Thyroid gland (tissue), 4 donors: ENCODE results near the gene PHF3. TPM values are rescaled to one million over a fixed set of nuclear protein-coding genes. Genes with fewer than 3 reads are reported as not detected.

ENCODE experiments used
- DNase-seq, 2 donors: peaks; one replicate each; pipeline ENCODE4 v3.0.0-alpha.2; 2019
- H3K27ac ChIP-seq, 3 donors: fragments of 200-600 bp; sonication (generic); 1 replicate in 2 of 3; 2 replicates in 1 of 3; pipeline ENCODE4 v1.5.1; 2016 to 2019; ENCODE audit warnings: mild to moderate bottlenecking in 1 of 3, moderate library complexity in 1 of 3
- H3K27me3 ChIP-seq: fragments of 200-600 bp; sonication (generic); one replicate; pipeline ENCODE4 v1.5.1; 2019
- H3K36me3 ChIP-seq, 2 donors: fragments of 200-600 bp; sonication (generic); one replicate each; pipeline ENCODE4 v1.5.1; 2016 to 2019
- H3K4me1 ChIP-seq, 2 donors: fragments of 200-600 bp; sonication (generic); one replicate each; pipeline ENCODE4 v1.5.1; 2017 to 2019
- H3K4me3 ChIP-seq, 3 donors: fragments of 200-600 bp; sonication (generic); replicated peaks in 1 of 3; 1 replicate in 2 of 3; 2 replicates in 1 of 3; pipeline ENCODE4 v1.5.1; 2016; ENCODE audit warnings: mild to moderate bottlenecking in 1 of 3
- H3K9me3 ChIP-seq: fragments of 200-600 bp; sonication (generic); one replicate; pipeline ENCODE4 v1.5.1; 2017
- POLR2A ChIP-seq, 2 donors: fragments of 450-650 bp; IDR thresholded peaks; one replicate each; pipeline ENCODE4 v1.6.1; 2017; ENCODE audit warnings: antibody characterized with exemption in 2 of 2, mild to moderate bottlenecking in 2 of 2, moderate library complexity in 1 of 2
- WGBS, 2 donors: methylation state at CpG; one replicate each; pipeline ENCODE4 v1.1.5; 2017; 5-methylcytosine and 5-hydroxymethylcytosine counted together
- intact Hi-C: fragments of 100-400 bp; cut with DNase I; formaldehyde crosslinking; loops from one replicate; pipeline ENCODE4 v1.15.1; 2023
- total RNA-seq, 4 donors: library from RNA; depleted of rRNA; stranded (reverse); fragments of >200 nt; gene quantifications; one replicate each; pipeline ENCODE4 v1.2.3, GENCODE V29; 2016
- TF ChIP-seq, protein P1 (sequence below), 6 experiments: fragments of 200-600 bp in 3 of 6; fragments of 450-650 bp in 3 of 6; sonication (generic) in 3 of 6; IDR thresholded peaks; one replicate each; pipeline ENCODE4 v1.5.1; 2016 to 2019; ENCODE audit warnings: antibody characterized with exemption in 6 of 6, mild to moderate bottlenecking in 2 of 6, inconsistent platforms in 1 of 6, moderate library complexity in 1 of 6

PHF3 gene
- total RNA-seq, 4 donors from 2014 or later: 74.4 to 114 (median 89.6) TPM

DNA sequence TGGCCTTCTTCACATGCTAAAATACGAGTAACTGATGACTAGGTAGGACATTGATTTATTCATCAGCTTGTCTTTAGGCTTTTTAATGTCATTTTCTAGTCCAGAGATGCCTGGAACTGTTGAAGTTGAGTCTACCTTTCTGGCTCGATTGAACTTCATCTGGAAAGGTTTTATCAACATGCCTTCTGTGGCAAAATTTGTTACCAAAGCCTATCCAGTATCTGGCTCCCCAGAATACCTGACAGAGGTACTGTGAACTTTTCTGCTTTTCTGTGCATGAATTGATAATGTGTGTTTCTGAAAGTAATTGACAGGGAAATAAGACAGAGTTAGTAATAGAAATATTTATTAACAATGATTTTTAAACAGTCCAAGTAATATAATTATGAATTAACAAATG lies 71.0 kb downstream of the PHF3 start:
- Histone ChIP-seq H3K36me3 (peaks cover 45 to 52% of the 10 kb centered on the region in 2 donors), H3K4me1 (no peaks in the 10 kb centered on the region), H3K27me3 (no peaks in the 10 kb centered on the region), H3K9me3 (no peaks in the 10 kb centered on the region), H3K27ac (no peak overlapping the region), H3K4me3 (no peak overlapping the region)
- 92% methylated on average over 2 of the region's 2 CpGs for WGBS, 2 donors
- DNase-seq: no peak
- no peak for TF ChIP-seq POLR2A (IDR thresholded peaks at IDR 0.05)
- TF ChIP-seq, protein P1, sequence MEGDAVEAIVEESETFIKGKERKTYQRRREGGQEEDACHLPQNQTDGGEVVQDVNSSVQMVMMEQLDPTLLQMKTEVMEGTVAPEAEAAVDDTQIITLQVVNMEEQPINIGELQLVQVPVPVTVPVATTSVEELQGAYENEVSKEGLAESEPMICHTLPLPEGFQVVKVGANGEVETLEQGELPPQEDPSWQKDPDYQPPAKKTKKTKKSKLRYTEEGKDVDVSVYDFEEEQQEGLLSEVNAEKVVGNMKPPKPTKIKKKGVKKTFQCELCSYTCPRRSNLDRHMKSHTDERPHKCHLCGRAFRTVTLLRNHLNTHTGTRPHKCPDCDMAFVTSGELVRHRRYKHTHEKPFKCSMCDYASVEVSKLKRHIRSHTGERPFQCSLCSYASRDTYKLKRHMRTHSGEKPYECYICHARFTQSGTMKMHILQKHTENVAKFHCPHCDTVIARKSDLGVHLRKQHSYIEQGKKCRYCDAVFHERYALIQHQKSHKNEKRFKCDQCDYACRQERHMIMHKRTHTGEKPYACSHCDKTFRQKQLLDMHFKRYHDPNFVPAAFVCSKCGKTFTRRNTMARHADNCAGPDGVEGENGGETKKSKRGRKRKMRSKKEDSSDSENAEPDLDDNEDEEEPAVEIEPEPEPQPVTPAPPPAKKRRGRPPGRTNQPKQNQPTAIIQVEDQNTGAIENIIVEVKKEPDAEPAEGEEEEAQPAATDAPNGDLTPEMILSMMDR (IDR thresholded peaks at IDR 0.05): no peak
- intact Hi-C loops: no loop called here

DNA sequence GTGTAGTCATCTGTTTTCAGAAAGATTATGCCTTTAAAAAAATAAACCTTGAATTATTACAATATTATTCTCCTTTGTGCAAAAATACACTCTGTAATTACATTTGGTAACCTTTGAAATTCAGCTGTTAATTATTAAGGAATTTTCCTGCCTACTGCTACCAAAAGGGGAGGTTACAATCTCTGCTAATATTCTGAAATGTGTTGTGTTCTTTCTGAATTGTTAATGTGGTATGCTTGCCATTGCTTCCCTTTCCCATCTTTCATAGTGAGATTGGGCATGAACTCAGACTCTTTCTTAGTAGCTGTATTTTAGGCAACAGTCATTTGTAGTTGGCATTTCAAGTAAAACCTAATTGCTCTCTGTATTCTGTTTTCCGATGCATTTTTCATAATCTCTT lies 73.0 kb downstream of the PHF3 start:
- intact Hi-C loops: no loop called here
- H3K9me3 ChIP-seq: no peaks in the 10 kb centered on the region
- peaks cover 55 to 63% of the 10 kb centered on the region in 2 donors for H3K36me3 ChIP-seq
- 96 to 97% methylated on average over 1 of the region's 1 CpG for WGBS, 2 donors
- H3K27me3 ChIP-seq: no peaks in the 10 kb centered on the region
- no peak for DNase-seq
- no peak overlapping the region for H3K27ac ChIP-seq
- H3K4me3 ChIP-seq: no peak overlapping the region
- no peaks in the 10 kb centered on the region for H3K4me1 ChIP-seq
- TF ChIP-seq, protein P1 (IDR thresholded peaks at IDR 0.05): no peak
- no peak for TF ChIP-seq POLR2A (IDR thresholded peaks at IDR 0.05)

DNA sequence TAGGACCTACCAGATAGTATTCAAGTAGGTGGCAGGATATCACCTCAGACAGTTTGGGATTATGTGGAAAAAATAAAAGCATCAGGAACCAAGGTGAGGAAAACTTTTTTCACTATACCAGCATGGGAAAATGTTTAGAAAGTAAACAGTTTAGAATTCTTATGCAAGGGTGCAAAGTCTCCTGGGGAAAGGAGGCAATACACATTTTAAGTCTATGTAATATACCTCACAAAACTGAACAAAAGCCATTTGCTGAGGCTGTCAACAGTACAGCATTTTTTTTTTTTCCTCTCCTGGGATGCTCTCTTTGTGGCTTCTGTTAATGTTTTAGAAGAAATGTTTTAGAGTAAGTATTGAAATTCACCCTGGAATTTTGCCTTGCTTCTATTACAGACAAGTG lies 73.5 kb downstream of the PHF3 start:
- TF ChIP-seq, protein P1 (IDR thresholded peaks at IDR 0.05): no peak
- TF ChIP-seq POLR2A (IDR thresholded peaks at IDR 0.05): no peak
- Histone ChIP-seq H3K9me3 (no peaks in the 10 kb centered on the region), H3K4me3 (no peak overlapping the region), H3K27me3 (no peaks in the 10 kb centered on the region), H3K4me1 (no peaks in the 10 kb centered on the region), H3K27ac (no peak overlapping the region), H3K36me3 (peaks cover 50 to 58% of the 10 kb centered on the region in 2 donors)
- no peak for DNase-seq
- intact Hi-C loops: no loop called here

DNA sequence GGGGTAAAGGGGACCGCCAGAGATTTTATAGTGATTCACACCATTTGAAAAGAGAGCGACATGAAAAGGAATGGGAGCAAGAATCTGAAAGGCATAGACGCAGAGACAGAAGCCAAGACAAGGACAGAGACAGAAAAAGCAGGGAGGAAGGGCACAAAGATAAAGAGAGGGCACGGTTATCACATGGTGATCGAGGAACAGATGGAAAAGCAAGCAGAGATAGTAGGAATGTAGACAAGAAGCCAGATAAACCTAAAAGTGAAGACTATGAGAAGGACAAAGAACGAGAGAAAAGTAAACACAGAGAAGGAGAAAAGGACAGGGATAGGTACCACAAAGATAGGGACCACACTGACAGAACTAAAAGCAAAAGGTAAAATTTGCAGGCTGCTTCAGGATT lies 77.7 kb downstream of the PHF3 start:
- intact Hi-C loops: no loop called here

DNA sequence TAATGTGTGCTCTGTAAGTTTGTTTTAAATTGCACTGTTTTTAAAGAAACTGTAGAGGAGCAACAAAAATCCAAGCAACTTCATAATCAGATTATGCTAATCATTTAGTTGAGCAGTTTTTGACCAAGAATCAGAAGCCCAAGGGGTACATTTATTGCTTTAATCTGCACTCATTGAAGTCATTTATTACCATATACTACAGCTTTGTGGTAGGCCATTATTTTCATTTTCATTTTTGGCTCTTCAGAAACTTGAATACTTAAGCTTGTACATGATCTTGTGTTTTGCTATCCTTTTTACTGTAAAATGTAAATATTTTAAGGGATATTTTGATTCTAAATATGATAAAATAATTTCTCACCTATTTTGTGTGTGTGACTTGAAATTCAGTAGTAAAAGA lies 78.5 kb downstream of the PHF3 start:
- Histone ChIP-seq H3K36me3 (peaks cover 37 to 41% of the 10 kb centered on the region in 2 donors), H3K27me3 (no peaks in the 10 kb centered on the region), H3K9me3 (no peaks in the 10 kb centered on the region), H3K4me3 (no peak overlapping the region), H3K27ac (no peak overlapping the region), H3K4me1 (no peaks in the 10 kb centered on the region)
- intact Hi-C loops: no loop called here
- TF ChIP-seq, protein P1 (IDR thresholded peaks at IDR 0.05): no peak
- no peak for TF ChIP-seq POLR2A (IDR thresholded peaks at IDR 0.05)
- no peak for DNase-seq

More for the DNA sequence above, 77.7 kb downstream of the PHF3 start:
- no peaks in the 10 kb centered on the region for H3K9me3 ChIP-seq
- H3K27me3 ChIP-seq: no peaks in the 10 kb centered on the region
- no peak for TF ChIP-seq POLR2A (IDR thresholded peaks at IDR 0.05)
- TF ChIP-seq, protein P1 (IDR thresholded peaks at IDR 0.05): no peak
- no peak overlapping the region for H3K4me3 ChIP-seq
- no peak overlapping the region for H3K27ac ChIP-seq
- no peaks in the 10 kb centered on the region for H3K4me1 ChIP-seq
- H3K36me3 ChIP-seq: peaks cover 37 to 41% of the 10 kb centered on the region in 2 donors
- no peak for DNase-seq
- 92 to 94% methylated on average over 6 of the region's 6 CpGs for WGBS, 2 donors
